ENCODE data around the gene UQCC5.

UQCC5 gene

DNA sequence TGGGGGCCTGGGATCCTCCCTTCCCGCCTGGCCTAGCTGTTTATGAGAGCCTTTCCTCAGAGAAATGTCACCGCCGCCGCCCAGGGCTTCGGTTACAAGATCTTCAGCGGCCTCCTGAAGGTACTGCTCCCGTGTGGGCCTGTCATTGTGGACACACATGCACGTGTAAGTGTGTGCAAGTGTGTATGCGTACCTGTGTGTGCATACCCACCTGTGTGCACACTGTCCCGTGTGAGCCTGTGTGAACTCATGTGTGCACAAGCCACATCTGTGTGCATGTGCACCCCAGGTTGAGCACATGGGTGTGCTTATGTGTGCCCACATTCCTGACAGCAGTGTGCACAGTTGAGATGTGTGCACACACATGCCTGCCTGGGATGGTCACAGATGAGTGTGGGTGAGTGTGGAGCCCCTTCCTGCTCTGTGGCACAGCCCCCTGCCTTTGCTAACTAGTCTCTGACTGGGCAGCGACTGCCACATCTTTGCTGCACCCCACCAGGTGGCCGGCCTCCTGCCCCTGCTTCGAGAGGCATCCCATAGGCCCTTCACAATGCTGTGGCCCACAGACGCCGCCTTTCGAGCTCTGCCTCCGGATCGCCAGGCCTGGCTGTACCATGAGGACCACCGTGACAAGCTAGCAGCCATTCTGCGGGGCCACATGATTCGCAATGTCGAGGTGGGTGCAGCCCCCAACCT lies 16.8 kb upstream of the UQCC5 start:
- Histone ChIP-seq H3K9me3 (ENCODE audit: low read length) (no peaks in the 10 kb centered on the region), H3K4me1 (ENCODE audit: insufficient read depth, low read length) (no peaks in the 10 kb centered on the region), H3K9ac (ENCODE audit: low read length) (no peak overlapping the region), H3K27ac (ENCODE audit: low read depth, low read length) (no peak overlapping the region), H3K27me3 (ENCODE audit: control insufficient read depth in 1 of 2, insufficient read depth in 2 of 2, low read length in 2 of 2) (no peaks in the 10 kb centered on the region), H3K4me3 (ENCODE audit: low read depth in 1 of 2, low read length in 2 of 2) (no peak overlapping the region), H3K36me3 (ENCODE audit: insufficient read depth, low read length) (peaks cover 8% of the 10 kb centered on the region)

DNA sequence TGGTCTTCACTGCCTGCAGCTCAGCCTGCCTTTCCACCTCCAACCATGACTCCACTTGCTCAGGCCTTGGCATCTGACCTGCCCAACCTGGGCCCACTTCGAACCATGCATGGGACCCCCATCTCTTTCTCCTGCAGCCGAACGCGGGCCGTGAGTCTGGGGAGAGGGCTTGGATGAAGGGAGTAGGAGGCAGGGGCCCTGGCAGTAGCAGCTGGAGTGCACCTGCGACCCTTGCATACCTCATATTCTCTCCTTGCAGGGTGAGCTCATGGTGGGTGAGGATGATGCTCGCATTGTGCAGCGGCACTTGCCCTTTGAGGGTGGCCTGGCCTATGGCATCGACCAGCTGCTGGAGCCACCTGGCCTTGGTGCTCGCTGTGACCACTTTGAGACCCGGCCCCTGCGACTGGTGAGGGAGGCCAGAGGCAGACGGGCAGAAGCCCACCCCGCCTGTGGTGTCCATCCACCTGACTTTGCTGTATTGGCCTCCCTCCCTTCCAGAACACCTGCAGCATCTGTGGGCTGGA lies 16.2 kb upstream of the UQCC5 start:
- no peaks in the 10 kb centered on the region for H3K27me3 ChIP-seq (ENCODE audit: control insufficient read depth in 1 of 2, insufficient read depth in 2 of 2, low read length in 2 of 2)
- no peaks in the 10 kb centered on the region for H3K4me1 ChIP-seq (ENCODE audit: insufficient read depth, low read length)
- H3K36me3 ChIP-seq (ENCODE audit: insufficient read depth, low read length), result peaks cover 8% of the 10 kb centered on the region
- no peak overlapping the region for H3K9ac ChIP-seq (ENCODE audit: low read length)
- H3K4me3 ChIP-seq (ENCODE audit: low read depth in 1 of 2, low read length in 2 of 2), result no peak overlapping the region
- H3K27ac ChIP-seq (ENCODE audit: low read depth, low read length), result no peak overlapping the region
- H3K9me3 ChIP-seq (ENCODE audit: low read length), result no peaks in the 10 kb centered on the region

DNA sequence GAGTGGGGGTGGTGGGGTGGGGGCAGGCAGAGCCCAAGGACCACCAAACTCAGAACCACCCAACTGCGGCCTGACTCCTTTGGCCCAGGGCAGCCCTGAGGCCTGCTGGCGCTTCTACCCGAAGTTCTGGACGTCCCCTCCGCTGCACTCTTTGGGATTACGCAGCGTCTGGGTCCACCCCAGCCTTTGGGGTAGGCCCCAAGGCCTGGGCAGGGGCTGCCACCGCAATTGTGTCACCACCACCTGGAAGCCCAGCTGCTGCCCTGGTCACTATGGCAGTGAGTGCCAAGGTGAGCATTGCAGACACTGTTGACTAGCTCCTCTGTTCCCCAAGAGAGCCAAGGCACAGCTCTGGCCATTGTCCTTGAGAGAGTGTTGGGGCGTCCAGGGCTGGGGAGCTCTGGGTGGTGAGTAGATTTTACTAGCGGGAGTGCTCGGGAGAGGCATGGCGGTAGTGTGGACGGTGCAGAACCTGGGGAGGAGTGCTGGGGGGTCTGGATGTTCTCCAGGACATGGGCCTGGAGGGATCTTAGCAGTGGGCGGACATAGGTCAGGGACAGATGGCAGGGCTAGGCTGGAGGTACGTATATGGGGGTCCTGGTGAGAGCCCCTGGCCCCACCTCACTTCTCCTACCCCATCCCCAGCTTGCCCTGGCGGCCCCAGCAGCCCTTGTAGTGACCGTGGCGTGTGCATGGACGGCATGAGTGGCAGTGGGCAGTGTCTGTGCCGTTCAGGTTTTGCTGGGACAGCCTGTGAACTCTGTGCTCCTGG lies 15.5 kb upstream of the UQCC5 start:
- H3K27me3 ChIP-seq (ENCODE audit: control insufficient read depth in 1 of 2, insufficient read depth in 2 of 2, low read length in 2 of 2), result no peaks in the 10 kb centered on the region
- H3K4me1 ChIP-seq (ENCODE audit: insufficient read depth, low read length), result no peaks in the 10 kb centered on the region
- peaks cover 8% of the 10 kb centered on the region for H3K36me3 ChIP-seq (ENCODE audit: insufficient read depth, low read length)

DNA sequence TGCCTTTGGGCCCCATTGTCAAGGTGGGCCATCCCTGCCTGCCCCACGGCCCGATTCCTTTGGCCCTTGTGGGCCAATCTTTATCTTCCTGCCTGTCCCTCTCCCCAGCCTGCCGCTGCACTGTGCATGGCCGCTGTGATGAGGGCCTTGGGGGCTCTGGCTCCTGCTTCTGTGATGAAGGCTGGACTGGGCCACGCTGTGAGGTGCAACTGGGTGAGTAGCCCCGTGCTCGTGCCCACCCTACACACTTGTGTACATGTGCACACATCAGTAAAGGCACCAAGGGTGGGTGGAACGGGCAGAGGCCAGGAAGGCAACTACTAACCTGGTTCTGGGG lies 14.9 kb upstream of the UQCC5 start:
- Histone ChIP-seq H3K27me3 (ENCODE audit: control insufficient read depth in 1 of 2, insufficient read depth in 2 of 2, low read length in 2 of 2) (no peaks in the 10 kb centered on the region), H3K27ac (ENCODE audit: low read depth, low read length) (no peak overlapping the region), H3K9ac (ENCODE audit: low read length) (no peak overlapping the region), H3K36me3 (ENCODE audit: insufficient read depth, low read length) (peaks cover 8% of the 10 kb centered on the region), H3K4me3 (ENCODE audit: low read depth in 1 of 2, low read length in 2 of 2) (no peak overlapping the region), H3K4me1 (ENCODE audit: insufficient read depth, low read length) (no peaks in the 10 kb centered on the region), H3K9me3 (ENCODE audit: low read length) (no peaks in the 10 kb centered on the region)

More for the DNA sequence above, 15.5 kb upstream of the UQCC5 start:
- Histone ChIP-seq H3K4me3 (ENCODE audit: low read depth in 1 of 2, low read length in 2 of 2) (no peak overlapping the region), H3K27ac (ENCODE audit: low read depth, low read length) (no peak overlapping the region), H3K9me3 (ENCODE audit: low read length) (no peaks in the 10 kb centered on the region), H3K9ac (ENCODE audit: low read length) (no peak overlapping the region)

DNA sequence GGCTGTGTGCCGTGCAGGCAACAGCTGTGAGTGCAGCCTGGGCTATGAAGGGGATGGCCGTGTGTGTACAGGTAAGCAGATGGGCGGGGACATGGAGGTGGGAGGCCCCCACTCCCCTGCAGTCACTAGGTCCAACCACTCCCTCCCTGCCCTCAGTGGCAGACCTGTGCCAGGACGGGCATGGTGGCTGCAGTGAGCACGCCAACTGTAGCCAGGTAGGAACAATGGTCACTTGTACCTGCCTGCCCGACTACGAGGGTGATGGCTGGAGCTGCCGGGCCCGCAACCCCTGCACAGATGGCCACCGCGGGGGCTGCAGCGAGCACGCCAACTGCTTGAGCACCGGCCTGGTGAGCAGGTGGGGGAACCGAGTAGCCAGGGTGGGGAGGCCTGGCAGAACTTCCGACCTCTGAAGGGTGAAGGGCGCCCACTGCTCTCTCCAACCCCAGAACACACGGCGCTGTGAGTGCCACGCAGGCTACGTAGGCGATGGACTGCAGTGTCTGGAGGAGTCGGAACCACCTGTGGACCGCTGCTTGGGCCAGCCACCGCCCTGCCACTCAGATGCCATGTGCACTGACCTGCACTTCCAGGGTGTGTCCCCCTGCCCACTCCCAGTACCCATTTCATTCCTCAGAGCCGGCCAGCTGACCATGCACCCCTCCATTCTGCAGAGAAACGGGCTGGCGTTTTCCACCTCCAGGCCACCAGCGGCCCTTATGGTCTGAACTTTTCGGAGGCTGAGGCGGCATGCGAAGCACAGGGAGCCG lies 14.3 kb upstream of the UQCC5 start:
- Histone ChIP-seq H3K36me3 (ENCODE audit: insufficient read depth, low read length) (peaks cover 8% of the 10 kb centered on the region), H3K27ac (ENCODE audit: low read depth, low read length) (no peak overlapping the region), H3K27me3 (ENCODE audit: control insufficient read depth in 1 of 2, insufficient read depth in 2 of 2, low read length in 2 of 2) (no peaks in the 10 kb centered on the region), H3K9me3 (ENCODE audit: low read length) (no peaks in the 10 kb centered on the region), H3K4me1 (ENCODE audit: insufficient read depth, low read length) (no peaks in the 10 kb centered on the region), H3K9ac (ENCODE audit: low read length) (no peak overlapping the region), H3K4me3 (ENCODE audit: low read depth in 1 of 2, low read length in 2 of 2) (no peak overlapping the region)

DNA sequence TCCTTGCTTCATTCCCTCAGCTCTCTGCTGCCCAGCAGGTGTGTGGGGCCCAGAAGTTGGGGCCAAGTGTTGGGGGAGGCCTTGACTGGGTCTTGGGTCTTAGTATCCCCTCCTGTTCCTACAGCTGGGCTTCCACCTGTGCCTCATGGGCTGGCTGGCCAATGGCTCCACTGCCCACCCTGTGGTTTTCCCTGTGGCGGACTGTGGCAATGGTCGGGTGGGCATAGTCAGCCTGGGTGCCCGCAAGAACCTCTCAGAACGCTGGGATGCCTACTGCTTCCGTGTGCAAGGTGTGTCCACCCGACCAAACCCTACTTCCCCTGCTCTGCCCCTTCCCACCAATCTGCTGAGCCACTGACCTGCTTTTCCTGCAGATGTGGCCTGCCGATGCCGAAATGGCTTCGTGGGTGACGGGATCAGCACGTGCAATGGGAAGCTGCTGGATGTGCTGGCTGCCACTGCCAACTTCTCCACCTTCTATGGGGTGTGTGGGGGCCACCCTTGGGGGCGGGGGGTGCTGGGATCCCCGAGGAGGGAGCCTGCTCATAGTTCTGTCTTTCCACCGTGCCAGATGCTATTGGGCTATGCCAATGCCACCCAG lies 13.7 kb upstream of the UQCC5 start:
- Histone ChIP-seq H3K9ac (ENCODE audit: low read length) (no peak overlapping the region), H3K36me3 (ENCODE audit: insufficient read depth, low read length) (peaks cover 13% of the 10 kb centered on the region), H3K27ac (ENCODE audit: low read depth, low read length) (no peak overlapping the region), H3K4me3 (ENCODE audit: low read depth in 1 of 2, low read length in 2 of 2) (no peak overlapping the region), H3K4me1 (ENCODE audit: insufficient read depth, low read length) (no peaks in the 10 kb centered on the region), H3K27me3 (ENCODE audit: control insufficient read depth in 1 of 2, insufficient read depth in 2 of 2, low read length in 2 of 2) (no peaks in the 10 kb centered on the region), H3K9me3 (ENCODE audit: low read length) (no peaks in the 10 kb centered on the region)

DNA sequence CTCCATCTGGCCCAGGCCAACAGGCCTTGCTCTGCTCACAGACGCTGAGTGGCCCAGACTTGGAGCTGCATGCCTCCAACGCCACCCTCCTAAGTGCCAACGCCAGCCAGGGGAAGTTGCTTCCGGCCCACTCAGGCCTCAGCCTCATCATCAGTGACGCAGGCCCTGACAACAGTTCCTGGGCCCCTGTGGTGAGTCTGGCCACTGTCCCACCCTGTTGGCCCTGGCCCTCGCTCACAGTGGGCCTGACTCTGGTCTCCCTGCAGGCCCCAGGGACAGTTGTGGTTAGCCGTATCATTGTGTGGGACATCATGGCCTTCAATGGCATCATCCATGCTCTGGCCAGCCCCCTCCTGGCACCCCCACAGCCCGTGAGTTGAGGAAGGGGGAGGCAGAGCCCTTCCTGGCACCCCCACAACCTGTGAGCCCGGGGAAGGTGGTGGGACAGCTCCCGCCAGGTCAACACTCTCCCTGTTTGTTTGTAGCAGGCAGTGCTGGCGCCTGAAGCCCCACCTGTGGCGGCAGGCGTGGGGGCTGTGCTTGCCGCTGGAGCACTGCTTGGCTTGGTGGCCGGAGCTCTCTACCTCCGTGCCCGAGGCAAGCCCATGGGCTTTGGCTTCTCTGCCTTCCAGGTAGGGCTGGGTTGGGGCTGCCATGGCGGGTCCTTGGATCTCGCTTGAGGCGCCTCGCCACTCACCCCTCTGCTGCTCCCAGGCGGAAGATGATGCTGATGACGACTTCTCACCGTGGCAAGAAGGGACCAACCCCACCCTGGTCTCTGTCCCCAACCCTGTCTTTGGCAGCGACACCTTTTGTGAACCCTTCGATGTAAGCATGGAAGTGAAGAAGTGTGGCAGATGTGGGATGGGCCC lies 12.8 kb upstream of the UQCC5 start:
- H3K4me1 ChIP-seq (ENCODE audit: insufficient read depth, low read length), result no peaks in the 10 kb centered on the region
- H3K36me3 ChIP-seq (ENCODE audit: insufficient read depth, low read length), result peaks cover 13% of the 10 kb centered on the region
- H3K27ac ChIP-seq (ENCODE audit: low read depth, low read length), result no peak overlapping the region
- H3K9ac ChIP-seq (ENCODE audit: low read length), result no peak overlapping the region
- H3K9me3 ChIP-seq (ENCODE audit: low read length), result no peaks in the 10 kb centered on the region
- no peaks in the 10 kb centered on the region for H3K27me3 ChIP-seq (ENCODE audit: control insufficient read depth in 1 of 2, insufficient read depth in 2 of 2, low read length in 2 of 2)
- no peak overlapping the region for H3K4me3 ChIP-seq (ENCODE audit: low read depth in 1 of 2, low read length in 2 of 2)

DNA sequence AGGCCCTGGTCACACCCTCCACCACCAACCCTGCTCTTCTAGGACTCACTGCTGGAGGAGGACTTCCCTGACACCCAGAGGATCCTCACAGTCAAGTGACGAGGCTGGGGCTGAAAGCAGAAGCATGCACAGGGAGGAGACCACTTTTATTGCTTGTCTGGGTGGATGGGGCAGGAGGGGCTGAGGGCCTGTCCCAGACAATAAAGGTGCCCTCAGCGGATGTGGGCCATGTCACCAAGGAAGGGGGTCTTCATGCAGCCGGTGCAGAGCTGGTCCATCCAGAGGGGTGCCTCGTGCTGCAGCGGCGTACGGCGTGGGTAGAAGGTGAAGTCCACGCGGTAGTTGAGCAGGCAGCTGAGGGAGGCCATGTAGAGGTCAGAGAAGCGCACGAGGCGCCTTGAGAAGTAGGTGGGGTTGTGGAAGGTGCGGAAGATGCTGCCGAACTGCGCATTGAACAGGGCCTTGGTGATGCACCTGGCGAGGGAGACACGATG lies 12.1 kb upstream of the UQCC5 start:
- Histone ChIP-seq H3K27me3 (ENCODE audit: control insufficient read depth in 1 of 2, insufficient read depth in 2 of 2, low read length in 2 of 2) (no peaks in the 10 kb centered on the region), H3K36me3 (ENCODE audit: insufficient read depth, low read length) (peaks cover 13% of the 10 kb centered on the region), H3K9ac (ENCODE audit: low read length) (no peak overlapping the region), H3K9me3 (ENCODE audit: low read length) (no peaks in the 10 kb centered on the region), H3K27ac (ENCODE audit: low read depth, low read length) (no peak overlapping the region), H3K4me1 (ENCODE audit: insufficient read depth, low read length) (no peaks in the 10 kb centered on the region), H3K4me3 (ENCODE audit: low read depth in 1 of 2, low read length in 2 of 2) (no peak overlapping the region)

DNA sequence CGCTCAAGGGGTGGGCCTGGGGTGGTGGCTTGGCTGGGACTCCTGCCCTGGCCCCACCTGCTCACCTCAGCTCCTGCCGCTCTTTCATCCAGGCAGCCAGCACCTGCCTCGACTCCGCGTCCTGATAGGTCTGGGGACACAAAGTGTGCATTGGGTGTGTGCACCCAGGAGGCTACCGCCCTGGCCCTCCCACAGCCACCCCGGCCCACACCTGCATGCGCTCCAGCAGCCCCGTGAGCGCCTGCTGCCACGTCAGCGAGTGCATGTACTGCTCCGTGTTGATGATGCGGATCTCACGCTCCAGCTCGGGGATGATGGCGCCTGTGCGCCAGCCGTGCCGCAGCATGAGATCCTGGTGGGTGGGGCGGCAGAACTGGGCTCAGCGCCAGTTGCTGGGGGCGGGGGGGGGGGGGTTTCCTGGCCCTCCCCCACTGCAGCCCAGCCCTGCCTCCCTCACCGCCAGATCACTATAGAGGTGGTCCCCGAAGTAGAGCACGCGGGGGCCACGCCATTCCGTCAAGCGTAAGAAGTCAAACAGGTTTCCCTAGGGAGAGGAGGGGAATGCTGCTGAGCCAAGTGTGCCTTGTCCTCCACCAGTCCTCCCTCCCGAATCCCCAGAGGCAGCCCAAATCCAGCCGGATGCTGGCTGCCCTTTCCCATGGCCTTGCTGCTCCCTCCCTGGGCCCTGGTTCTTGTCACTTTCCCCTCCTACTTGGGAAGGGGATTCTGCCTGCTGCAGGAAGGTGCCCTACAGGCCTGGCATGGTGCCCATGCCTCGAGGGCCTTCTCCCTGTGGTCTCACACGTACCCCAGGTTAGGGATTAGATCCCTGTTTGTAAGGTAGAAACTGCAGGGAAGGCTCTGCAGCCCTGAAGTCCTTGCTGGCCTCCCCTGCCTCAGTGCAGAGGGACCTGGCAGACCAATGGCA lies 11.4 kb upstream of the UQCC5 start:
- H3K9ac ChIP-seq (ENCODE audit: low read length), result no peak overlapping the region

More for the DNA sequence above, 11.4 kb upstream of the UQCC5 start:
- Histone ChIP-seq H3K27me3 (ENCODE audit: control insufficient read depth in 1 of 2, insufficient read depth in 2 of 2, low read length in 2 of 2) (no peaks in the 10 kb centered on the region), H3K27ac (ENCODE audit: low read depth, low read length) (no peak overlapping the region), H3K9me3 (ENCODE audit: low read length) (no peaks in the 10 kb centered on the region), H3K4me3 (ENCODE audit: low read depth in 1 of 2, low read length in 2 of 2) (no peak overlapping the region), H3K36me3 (ENCODE audit: insufficient read depth, low read length) (peaks cover 13% of the 10 kb centered on the region), H3K4me1 (ENCODE audit: insufficient read depth, low read length) (no peaks in the 10 kb centered on the region)

All from muscle layer of colon (tissue), 2 donors.